ENCODE results near the gene PPARG. TPM values are rescaled to one million over a fixed set of nuclear protein-coding genes. Genes with fewer than 3 reads are reported as not detected.

PPARG gene
- total RNA-seq, 1 donor from 2014 or later, result 0.37 TPM

- TF ChIP-seq CTCF (IDR thresholded peaks at IDR 0.05; ENCODE audit: partially characterized antibody, unreplicated experiment), result no peak
- H3K9me3 Mint-ChIP-seq (ENCODE audit: unreplicated experiment), result no peaks in the 10 kb centered on the region
- DNase-seq, result no peak
- no peak overlapping the region for H3K4me3 Mint-ChIP-seq (ENCODE audit: unreplicated experiment)
- H3K4me1 Mint-ChIP-seq (ENCODE audit: low read depth, unreplicated experiment), result no peaks in the 10 kb centered on the region
- no peaks in the 10 kb centered on the region for H3K36me3 Mint-ChIP-seq (ENCODE audit: unreplicated experiment)
- no peak overlapping the region for H3K27ac Mint-ChIP-seq (ENCODE audit: unreplicated experiment)
- H3K27me3 Mint-ChIP-seq (ENCODE audit: unreplicated experiment), result peaks cover 4% of the 10 kb centered on the region
Measured at GRCh38 chr3:12308517-12308916, 19.6 kb downstream of the PPARG start.

- no peak overlapping the region for H3K27ac Mint-ChIP-seq (ENCODE audit: unreplicated experiment)
- H3K9me3 Mint-ChIP-seq (ENCODE audit: unreplicated experiment), result no peaks in the 10 kb centered on the region
- no peak for TF ChIP-seq CTCF (IDR thresholded peaks at IDR 0.05; ENCODE audit: partially characterized antibody, unreplicated experiment)
- no peak overlapping the region for H3K4me3 Mint-ChIP-seq (ENCODE audit: unreplicated experiment)
- H3K36me3 Mint-ChIP-seq (ENCODE audit: unreplicated experiment), result no peaks in the 10 kb centered on the region
- H3K27me3 Mint-ChIP-seq (ENCODE audit: unreplicated experiment), result peaks cover 4% of the 10 kb centered on the region
- H3K4me1 Mint-ChIP-seq (ENCODE audit: low read depth, unreplicated experiment), result no peaks in the 10 kb centered on the region
- no peak for DNase-seq
Measured at GRCh38 chr3:12309716-12310115, 20.8 kb downstream of the PPARG start.

GRCh38 chr3:12312010-12312409 lies 23.1 kb downstream of the PPARG start:
- no peaks in the 10 kb centered on the region for H3K36me3 Mint-ChIP-seq (ENCODE audit: unreplicated experiment)
- H3K4me1 Mint-ChIP-seq (ENCODE audit: low read depth, unreplicated experiment), result no peaks in the 10 kb centered on the region
- H3K27ac Mint-ChIP-seq (ENCODE audit: unreplicated experiment), result no peak overlapping the region
- peaks cover 2% of the 10 kb centered on the region for H3K27me3 Mint-ChIP-seq (ENCODE audit: unreplicated experiment)
- TF ChIP-seq CTCF (IDR thresholded peaks at IDR 0.05; ENCODE audit: partially characterized antibody, unreplicated experiment), result no peak
- DNase-seq, result no peak
- H3K9me3 Mint-ChIP-seq (ENCODE audit: unreplicated experiment), result no peaks in the 10 kb centered on the region
- H3K4me3 Mint-ChIP-seq (ENCODE audit: unreplicated experiment), result no peak overlapping the region

- no peaks in the 10 kb centered on the region for H3K27me3 Mint-ChIP-seq (ENCODE audit: unreplicated experiment)
- TF ChIP-seq CTCF (IDR thresholded peaks at IDR 0.05; ENCODE audit: partially characterized antibody, unreplicated experiment), result peak; percentile 23
- no peaks in the 10 kb centered on the region for H3K4me1 Mint-ChIP-seq (ENCODE audit: low read depth, unreplicated experiment)
- no peak for DNase-seq
- H3K4me3 Mint-ChIP-seq (ENCODE audit: unreplicated experiment), result no peak overlapping the region
- no peak overlapping the region for H3K27ac Mint-ChIP-seq (ENCODE audit: unreplicated experiment)
- no peaks in the 10 kb centered on the region for H3K36me3 Mint-ChIP-seq (ENCODE audit: unreplicated experiment)
- H3K9me3 Mint-ChIP-seq (ENCODE audit: unreplicated experiment), result no peaks in the 10 kb centered on the region
Measured at GRCh38 chr3:12313519-12313918, 24.6 kb downstream of the PPARG start.

- no peak for DNase-seq
- no peaks in the 10 kb centered on the region for H3K27me3 Mint-ChIP-seq (ENCODE audit: unreplicated experiment)
- no peaks in the 10 kb centered on the region for H3K4me1 Mint-ChIP-seq (ENCODE audit: low read depth, unreplicated experiment)
- H3K36me3 Mint-ChIP-seq (ENCODE audit: unreplicated experiment), result no peaks in the 10 kb centered on the region
- no peak for TF ChIP-seq CTCF (IDR thresholded peaks at IDR 0.05; ENCODE audit: partially characterized antibody, unreplicated experiment)
- no peaks in the 10 kb centered on the region for H3K9me3 Mint-ChIP-seq (ENCODE audit: unreplicated experiment)
- no peak overlapping the region for H3K4me3 Mint-ChIP-seq (ENCODE audit: unreplicated experiment)
- H3K27ac Mint-ChIP-seq (ENCODE audit: unreplicated experiment), result no peak overlapping the region
Measured at GRCh38 chr3:12316253-12316652, 27.4 kb downstream of the PPARG start.

All from glutamatergic neuron (in vitro differentiated cells).